GM19468 (cell line): Measurements from ENCODE around the gene GJC2.
"Not testable (repeated sequence)": the region's sequence is repeated elsewhere in the genome, so short reads cannot be mapped to it uniquely, and the experiment has no call there.

Experiments used
- ATAC-seq: cut with Tn5 transposase; IDR thresholded peaks from one replicate; pipeline ENCODE4 v1.9.1; 2021; ENCODE audit warnings: mild to moderate bottlenecking, moderate library complexity, moderate number of reproducible peaks; ENCODE audit not compliant: unreplicated experiment; ENCODE audit errors: extremely low read depth

GJC2 gene

DNA sequence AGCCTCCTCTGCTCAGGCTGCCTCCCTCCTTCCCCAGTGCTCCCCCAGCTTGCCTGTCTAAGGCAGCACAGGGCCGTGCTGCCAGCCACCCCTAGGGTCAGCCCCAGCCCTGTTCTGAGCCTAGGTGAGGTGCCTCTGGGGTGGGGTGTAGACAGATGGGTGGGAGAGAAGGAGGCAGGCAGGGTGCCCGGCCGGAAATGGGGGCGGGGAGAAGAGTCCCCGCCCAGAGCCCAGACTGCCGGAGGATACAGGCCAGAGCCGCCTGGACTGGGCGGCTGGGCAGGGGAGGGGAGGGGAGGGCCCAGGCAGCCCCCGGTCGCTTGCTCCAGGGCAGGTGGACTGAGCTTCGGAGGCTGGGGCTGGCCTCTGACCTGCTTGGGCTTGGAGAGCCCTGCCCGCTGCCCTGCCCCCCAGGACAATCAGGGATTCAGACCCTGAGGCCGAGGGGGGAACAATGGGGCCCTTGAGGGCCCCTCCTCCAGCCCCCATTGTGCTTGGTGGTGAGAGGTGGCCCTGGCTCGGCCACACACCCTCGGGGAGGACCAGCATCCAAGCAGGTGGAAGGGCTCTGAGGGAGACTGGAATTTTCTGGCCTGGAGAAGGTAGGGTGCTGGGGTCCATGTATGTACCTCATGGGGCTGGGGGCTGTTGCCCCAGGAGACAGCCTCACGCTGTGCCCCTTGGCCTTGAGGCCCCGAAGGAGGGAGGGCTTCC lies at the start of gene GJC2:
GJC2 (plus strand) TSS at position 525 of the 714 bp plus-strand sequence. CDS start 7,829 bp downstream, outside the sequence.
- no peak for ATAC-seq

GRCh38 chr1:228100822-228101613 lies 48.7 kb upstream of the GJC2 start:
- ATAC-seq, result no peak

GRCh38 chr1:228101614-228101993 lies 48.1 kb upstream of the GJC2 start:
- ATAC-seq, result no peak

- no peak for ATAC-seq
These were observed 47.5 kb upstream of the GJC2 start for GRCh38 chr1:228101994-228102790.

DNA sequence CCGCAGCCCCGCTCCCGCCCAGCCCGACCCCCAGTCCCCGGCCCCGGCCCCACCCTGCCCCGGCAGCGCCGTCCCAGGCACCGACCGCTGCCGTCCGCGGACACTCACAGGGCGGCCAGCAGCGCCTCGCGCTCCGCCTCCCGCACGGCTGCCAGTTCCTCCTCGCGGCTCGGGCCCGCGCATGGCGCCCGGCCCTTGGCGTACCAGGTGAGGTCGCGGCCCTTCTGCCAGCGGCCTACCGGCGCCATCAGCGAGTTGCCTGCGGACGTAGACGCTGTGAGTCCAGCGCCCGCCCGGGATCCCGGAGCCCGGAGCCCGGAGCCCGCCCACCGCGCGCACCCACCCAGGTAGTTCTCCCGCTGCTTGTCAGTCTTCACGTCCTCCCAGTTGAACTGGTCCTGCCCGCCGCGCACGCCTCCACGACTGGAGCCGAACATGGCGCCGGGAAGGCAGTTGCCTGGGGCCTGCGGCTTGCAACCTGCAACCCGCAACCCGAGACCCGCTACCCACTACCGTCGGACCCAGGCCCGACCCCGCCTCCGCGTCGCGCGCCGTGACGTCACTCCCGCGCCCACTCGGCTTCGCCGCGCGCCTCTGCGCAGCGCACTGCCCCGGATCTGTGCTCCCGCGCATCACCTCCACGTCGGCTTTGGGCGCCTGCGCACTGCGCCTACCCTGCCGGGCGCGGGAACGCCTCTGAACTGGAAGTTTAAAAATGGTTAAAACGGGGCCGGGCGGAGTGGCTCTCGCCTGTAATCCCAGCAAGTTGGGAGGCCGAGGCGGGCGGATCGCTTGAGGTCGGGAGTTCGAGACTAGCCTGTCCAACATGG lies 46.7 kb upstream of the GJC2 start, which contains the start of gene C1orf35:
C1orf35 (minus strand) TSS at position 535 of the 830 bp plus-strand sequence; CDS start at position 437, 98 bp downstream.
- peak; percentile 71 for ATAC-seq

DNA sequence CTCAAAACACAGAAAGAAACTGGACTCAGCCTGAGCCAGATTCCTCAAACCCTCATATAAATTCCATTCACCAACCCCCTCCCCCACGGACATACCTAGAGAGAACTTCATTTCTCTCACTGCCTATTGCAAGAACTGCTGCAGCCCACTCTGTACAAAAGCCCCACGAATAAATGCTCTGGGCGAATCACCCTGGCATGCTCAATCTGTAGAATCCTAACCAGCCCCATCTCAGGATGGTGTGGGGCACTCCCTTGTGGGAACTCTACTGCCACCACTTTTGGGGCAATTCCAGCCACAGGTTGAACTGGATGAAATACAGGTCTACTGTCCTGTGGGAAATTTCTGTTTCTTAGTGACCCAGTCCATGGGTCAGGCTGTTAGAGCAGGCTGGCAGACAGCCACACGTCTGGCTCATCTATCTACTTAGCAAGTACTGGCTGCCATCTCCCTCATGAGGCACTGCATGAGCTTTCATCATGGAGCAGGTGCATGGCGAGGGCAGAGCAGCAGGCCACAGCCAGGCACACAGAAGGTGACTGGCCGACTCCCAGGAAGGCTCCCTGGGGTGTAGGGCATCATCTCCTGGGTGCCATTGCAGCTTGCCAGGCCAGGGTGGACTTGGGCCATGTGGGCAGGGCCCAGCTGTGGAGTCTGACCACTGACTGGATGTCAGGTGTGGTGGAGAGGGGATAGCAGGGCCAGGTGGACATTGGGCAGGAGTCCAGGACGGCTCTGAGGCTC lies 45.0 kb upstream of the GJC2 start:
- ATAC-seq, result no peak

GRCh38 chr1:228105270-228105995 lies 44.3 kb upstream of the GJC2 start:
- ATAC-seq, result no peak

- no peak for ATAC-seq
These were observed 43.5 kb upstream of the GJC2 start for GRCh38 chr1:228105996-228106799.

- ATAC-seq, result no peak
These were observed 43.0 kb upstream of the GJC2 start for GRCh38 chr1:228106800-228107054.

DNA sequence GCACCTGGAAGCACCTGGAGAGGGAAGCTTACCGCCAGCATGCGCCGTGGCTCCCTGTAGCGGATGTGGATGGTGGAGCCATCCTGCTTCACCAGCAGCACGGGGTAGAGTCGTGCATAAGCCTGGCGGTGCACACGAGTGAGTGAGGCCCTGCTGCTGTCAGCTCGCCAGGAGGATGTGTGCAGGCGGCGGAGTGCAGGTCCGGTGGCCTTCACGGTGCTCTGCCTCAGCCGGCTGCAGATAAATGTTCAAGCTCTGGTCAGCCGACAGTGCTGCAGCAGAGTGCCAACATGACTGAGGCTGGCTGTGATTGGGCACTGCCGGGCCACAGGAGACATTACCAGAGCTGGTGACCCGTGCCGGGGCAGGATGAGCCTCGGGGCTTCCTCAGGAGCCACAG lies 42.1 kb upstream of the GJC2 start:
- no peak for ATAC-seq

- no peak for ATAC-seq
These were observed 41.6 kb upstream of the GJC2 start for GRCh38 chr1:228108055-228108690.

DNA sequence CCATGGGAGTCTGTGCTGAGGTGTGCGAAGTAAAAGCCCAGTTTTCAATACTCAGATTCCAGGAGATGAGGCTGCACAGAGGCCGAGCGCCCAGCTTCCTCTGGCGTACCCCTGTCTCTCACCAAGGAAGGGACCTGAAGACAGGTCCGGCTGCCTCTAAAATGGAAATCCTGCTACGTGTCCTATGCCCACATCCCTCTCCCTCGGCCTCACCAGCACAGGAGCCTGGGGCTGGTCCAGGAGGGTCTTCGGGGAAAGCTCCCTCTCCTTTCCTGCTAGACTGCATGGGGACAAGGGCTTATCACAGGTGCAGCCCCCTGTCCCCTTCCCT lies 41.0 kb upstream of the GJC2 start:
- no peak for ATAC-seq

DNA sequence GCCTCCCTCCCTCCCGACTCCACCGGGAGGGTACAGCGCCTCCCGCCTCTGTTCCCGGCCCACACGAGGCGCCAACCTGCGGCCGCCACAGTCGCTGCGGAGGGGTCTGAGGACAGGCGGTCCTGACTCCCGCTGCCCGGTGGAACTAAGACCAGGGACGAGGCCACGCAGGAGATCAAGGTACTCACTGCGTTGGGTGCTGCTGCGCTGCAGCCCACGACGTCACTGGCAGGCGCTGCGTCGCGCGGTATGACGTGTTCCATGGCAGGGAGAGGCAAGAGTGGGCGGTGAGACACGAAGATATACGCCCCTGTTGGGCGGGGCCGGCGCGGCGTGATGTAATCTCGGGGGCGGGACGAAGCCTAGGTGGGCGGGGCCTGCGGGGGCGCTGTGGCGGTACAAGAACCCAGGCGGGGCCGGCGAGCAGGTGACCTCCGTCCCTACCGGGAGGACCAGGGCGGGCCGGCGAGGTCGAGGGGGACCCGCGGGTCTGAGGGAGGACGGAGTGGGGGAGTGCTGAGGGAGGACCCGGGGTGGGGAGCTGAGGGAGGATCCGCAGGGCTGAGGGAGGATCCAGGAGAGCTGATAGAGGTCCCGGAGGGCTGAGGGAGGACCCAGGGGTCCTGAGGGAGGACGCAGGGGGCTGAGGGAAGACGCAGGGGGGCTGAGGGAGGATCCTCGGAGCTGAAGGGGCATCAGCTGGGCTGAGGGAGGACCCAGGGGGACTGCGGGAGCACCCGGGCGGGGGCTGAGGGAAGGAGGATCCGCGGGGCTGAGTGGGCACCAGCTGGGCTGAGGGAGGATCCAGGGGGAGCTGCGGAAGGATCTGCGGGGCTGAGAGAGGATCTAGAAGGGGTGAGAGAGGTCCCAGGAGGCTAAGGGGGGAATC lies 40.4 kb upstream of the GJC2 start, which contains the start of gene MRPL55:
MRPL55 (minus strand) TSS at position 227 of the 889 bp plus-strand sequence. CDS start 1,039 bp downstream, outside the sequence.
- peak; percentile 63 for ATAC-seq

- no peak for ATAC-seq
These were observed 39.7 kb upstream of the GJC2 start for GRCh38 chr1:228109962-228110488.

DNA sequence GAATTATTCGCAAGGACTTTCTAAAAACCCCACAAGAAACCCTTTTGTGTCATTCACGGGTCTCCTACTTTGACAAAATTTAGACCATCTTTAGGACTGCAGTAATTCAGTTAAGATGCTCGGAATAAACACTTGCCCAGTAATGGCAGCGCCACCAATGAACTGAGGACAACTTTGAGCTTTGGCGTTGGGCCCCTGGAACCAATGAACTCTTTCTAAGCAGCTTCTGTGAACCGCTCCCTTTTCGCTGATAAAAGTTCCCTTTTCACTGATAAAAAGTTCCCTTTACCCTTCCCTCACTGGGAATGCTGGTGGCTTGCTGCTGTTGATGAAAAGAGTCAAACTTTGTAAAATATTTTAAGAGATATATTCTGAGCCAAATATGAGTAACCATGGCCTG lies 39.2 kb upstream of the GJC2 start:
- no peak for ATAC-seq

DNA sequence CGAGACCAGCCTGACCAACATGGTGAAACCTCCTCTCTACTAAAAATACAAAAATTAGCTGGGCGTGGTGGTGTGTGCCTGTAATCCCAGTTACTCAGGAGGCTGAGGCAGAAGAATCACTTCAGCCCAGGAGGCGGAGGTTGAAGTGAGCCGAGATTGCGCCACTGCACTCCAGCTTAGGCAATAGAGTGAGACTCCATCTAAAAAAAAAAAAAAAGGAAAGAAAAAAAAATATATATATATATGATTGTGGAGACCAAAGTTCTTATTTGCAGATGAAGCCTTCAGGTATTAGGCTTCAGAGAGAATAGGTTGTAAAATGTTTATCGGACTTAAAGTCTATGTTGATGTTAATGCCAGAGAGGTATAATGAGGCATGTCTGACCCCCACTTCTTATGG lies 38.4 kb upstream of the GJC2 start:
- ATAC-seq, result not testable (repeated sequence)
